ENCODE results near the gene GIMAP2.

GRCh38 chr7:150648353-150649079 lies 37.0 kb upstream of the GIMAP2 start:
- no peak for TF ChIP-seq POLR2A (IDR thresholded peaks at IDR 0.05)
- no peak for TF ChIP-seq CTCF (IDR thresholded peaks at IDR 0.05)
